ENCODE measurements around the gene ETV2.

The ETV2 gene

GRCh38 chr19:35665157-35665556 lies 23.6 kb downstream of the ETV2 start (continued):
- TF ChIP-seq ZNF518A (tag by site-specific recombination; conservative IDR thresholded peaks at IDR 0.05; ENCODE audit: low read depth) = no peak

GRCh38 chr19:35665604-35666003 lies 24.1 kb downstream of the ETV2 start:
- no peak for TF ChIP-seq ZSCAN23 (tag by site-specific recombination; IDR thresholded peaks at IDR 0.05)
- TF ChIP-seq ZFHX2 (tag by site-specific recombination; conservative IDR thresholded peaks at IDR 0.05) = no peak
- peak; percentile 49; the same call in 1 of the 2 replicates for TF ChIP-seq SCRT2 (tag by site-specific recombination; IDR thresholded peaks at IDR 0.05)
- TF ChIP-seq ZNF335 (tag by site-specific recombination; conservative IDR thresholded peaks at IDR 0.05) = no peak
- TF ChIP-seq ZNF560 (tag by site-specific recombination; IDR thresholded peaks at IDR 0.05; ENCODE audit: borderline replicate concordance) = no peak
- no peak for TF ChIP-seq ZNF544 (tag by site-specific recombination; IDR thresholded peaks at IDR 0.05)
- peak; percentile 78 for TF ChIP-seq SCRT1 (tag by site-specific recombination; IDR thresholded peaks at IDR 0.05; ENCODE audit: borderline replicate concordance)
- no peak for TF ChIP-seq RBAK (tag by site-specific recombination; IDR thresholded peaks at IDR 0.05)
- peak; percentile 22; the same call in 1 of the 2 replicates for TF ChIP-seq GLIS1 (tag by site-specific recombination; IDR thresholded peaks at IDR 0.05)
- TF ChIP-seq ZNF354C (tag by site-specific recombination; IDR thresholded peaks at IDR 0.05; ENCODE audit: borderline replicate concordance, low read depth) = no peak
- no peak for TF ChIP-seq ZNF157 (tag by site-specific recombination; IDR thresholded peaks at IDR 0.05)
- H3K9me3 ChIP-seq (ENCODE audit: control insufficient read depth, insufficient read depth, low read depth, low read length) = no peaks in the 10 kb centered on the region
- H3K4me3 ChIP-seq (ENCODE audit: low read depth, low read length) = no peak overlapping the region
- no peaks in the 10 kb centered on the region for H3K4me1 ChIP-seq (ENCODE audit: control insufficient read depth, insufficient read depth, low read length)
- ChIA-PET CTCF (interaction anchor here (0.6 kb wide), 1 partner anchor 864 kb away, joined by 6 read pairs; no protein-coding TSS in a partner anchor), POLR2A (interaction anchor here (1.1 to 1.5 kb wide), 2 partner anchors 12 to 17 kb away, joined by 4 to 5 read pairs; partner anchors contain the start of gene COX6B1)
- H3K36me3 ChIP-seq (ENCODE audit: control insufficient read depth in 2 of 2, insufficient read depth in 1 of 2, low read length in 2 of 2) = peaks cover 4 to 8% of the 10 kb centered on the region in 2 experiments; a peak in 2 of 3 replicates
- no peak overlapping the region for H3K27ac ChIP-seq (ENCODE audit: extremely low read depth, low read depth, low read length)

- peaks cover 1 to 8% of the 10 kb centered on the region in 2 experiments; a peak in 2 of 3 replicates for H3K36me3 ChIP-seq (ENCODE audit: control insufficient read depth in 2 of 2, insufficient read depth in 1 of 2, low read length in 2 of 2)
- H3K4me1 ChIP-seq (ENCODE audit: control insufficient read depth, insufficient read depth, low read length) = no peaks in the 10 kb centered on the region
- POLR2A ChIA-PET = interaction anchor here (0.7 to 1.5 kb wide), 5 partner anchors 11 to 108 kb away, joined by 3 to 8 read pairs (median 4); partner anchors contain the start of genes COX6B1 and LIN37
- CTCF ChIA-PET = interaction anchor here (0.8 kb wide), 1 partner anchor 27 kb away, joined by 3 read pairs; no protein-coding TSS in a partner anchor
- TF ChIP-seq EGR2 (tag by site-specific recombination; IDR thresholded peaks at IDR 0.05; ENCODE audit: low read depth) (peak; percentile 19; the same call in 1 of the 2 replicates), ZBTB26 (tag by site-specific recombination; optimal IDR thresholded peaks at IDR 0.05) (no peak), PBX3 (CRISPR knock-in tag; IDR thresholded peaks at IDR 0.05) (no peak), GLIS2 (tag by site-specific recombination; IDR thresholded peaks at IDR 0.05) (peak; percentile 13; the same call in 1 of the 2 replicates), KLF1 (tag by site-specific recombination; IDR thresholded peaks at IDR 0.05) (peak; percentile 68), ZNF138 (tag by site-specific recombination; IDR thresholded peaks at IDR 0.05; ENCODE audit: borderline replicate concordance) (no peak), HOXC10 (CRISPR knock-in tag; IDR thresholded peaks at IDR 0.05) (no peak), ZNF621 (tag by site-specific recombination; IDR thresholded peaks at IDR 0.05) (no peak), ZNF654 (tag by site-specific recombination; IDR thresholded peaks at IDR 0.05; ENCODE audit: low read depth) (no peak), HOXD13 (CRISPR knock-in tag; IDR thresholded peaks at IDR 0.05; ENCODE audit: borderline replicate concordance) (no peak), BCL6B (tag by site-specific recombination; IDR thresholded peaks at IDR 0.05) (no peak)
- H3K9me3 ChIP-seq (ENCODE audit: control insufficient read depth, insufficient read depth, low read depth, low read length) = no peaks in the 10 kb centered on the region
- no peak within 1 kb of the TSS for H3K27ac ChIP-seq (ENCODE audit: extremely low read depth, low read depth, low read length)
- H3K4me3 ChIP-seq (ENCODE audit: low read depth, low read length) = no peak within 1 kb of the TSS
Measured at GRCh38 chr19:35666251-35666913, 24.8 kb downstream of the ETV2 start, which contains the start of gene UPK1A. Gene UPK1A (plus strand): TSS chr19:35666517. CDS start chr19:35666813, 296 bp downstream.
